Subcutaneous adipose tissue (tissue), 4 donors: ENCODE measurements around the gene STAM2. TPM values are rescaled to one million over a fixed set of nuclear protein-coding genes. Genes with fewer than 3 reads are reported as not detected.

Experiments used
- CTCF ChIP-seq: fragments of 450-650 bp; IDR thresholded peaks from one replicate; pipeline ENCODE4 v1.5.1; 2016; ENCODE audit warnings: low read depth, mild to moderate bottlenecking, control low read depth, antibody characterized with exemption, moderate library complexity
- total RNA-seq, 4 donors: library from RNA; depleted of rRNA; stranded (reverse); fragments of >200 nt; gene quantifications; one replicate each; pipeline ENCODE4 v1.1.0, GENCODE V29; 2016

The STAM2 gene
- total RNA-seq, 4 donors from 2014 or later, result 33.5 to 39.4 (median 36.9) TPM

- TF ChIP-seq CTCF, result no peak
These were observed 651 bp upstream of the STAM2 start for GRCh38 chr2:152176113-152176714.

GRCh38 chr2:152175012-152175367 is 573 bp downstream of the STAM2 start:
- no peak for TF ChIP-seq CTCF

- no peak for TF ChIP-seq CTCF
These were observed 989 bp downstream of the STAM2 start for GRCh38 chr2:152174574-152174973.

GRCh38 chr2:152173831-152174230 is 1.7 kb downstream of the STAM2 start:
- TF ChIP-seq CTCF, result no peak

- TF ChIP-seq CTCF, result no peak
These were observed 3.8 kb downstream of the STAM2 start for GRCh38 chr2:152171718-152172117.

- TF ChIP-seq CTCF, result no peak
These were observed 8.5 kb downstream of the STAM2 start for GRCh38 chr2:152167065-152167464.

- no peak for TF ChIP-seq CTCF
These were observed 8.9 kb downstream of the STAM2 start for GRCh38 chr2:152166633-152167032.
